IMR-90 (cell line): ENCODE results near the gene SMTNL1. TPM values are rescaled to one million over a fixed set of nuclear protein-coding genes. Genes with fewer than 3 reads are reported as not detected.

Experiments used
- ATAC-seq: fragments of 200-7000 bp; cut with Tn5 transposase; 2 replicates; pipeline ENCODE4 v1.9.1; 2020; ENCODE audit warnings: low read depth, mild to moderate bottlenecking, moderate library complexity
- BruUV-seq: library from RNA; stranded (reverse); fragments of 400-500 nt; replicated peaks from 2 replicates; lab custom pipeline; 2021; lab: Mats Ljungman, UMichigan
- CTCF ChIA-PET: fragments of 300-600 bp; formaldehyde crosslinking; extraction: SDS; loops from one replicate; lab custom pipeline; 2021; ENCODE audit warnings: antibody characterized with exemption; lab: Yijun Ruan, JAX
- POLR2A ChIA-PET: fragments of 300-600 bp; sonication (Branson Sonifier 250); formaldehyde crosslinking; loops from one replicate; lab custom pipeline; 2022; ENCODE audit warnings: antibody characterized with exemption; ENCODE audit not compliant: unreplicated experiment; lab: Charles Lee
- DNase-seq: peaks from one replicate; pipeline ENCODE4 v3.0.0; 2013
- H2AFZ ChIP-seq: replicated peaks from 2 replicates; pipeline ENCODE3; 2013; ENCODE audit warnings: low read length, mild to moderate bottlenecking; ENCODE audit not compliant: poor library complexity
- H2AK5ac ChIP-seq: 2 replicates; pipeline ENCODE4 v1.6.1; 2013; ENCODE audit warnings: low read depth, low read length, inconsistent platforms
- H2AK9ac ChIP-seq: replicated peaks from 2 replicates; pipeline ENCODE3; 2013; ENCODE audit warnings: mild to moderate bottlenecking, low read depth, low read length, moderate library complexity; ENCODE audit not compliant: poor library complexity
- H2BK120ac ChIP-seq: 2 replicates; pipeline ENCODE4 v1.6.1; 2013; ENCODE audit warnings: low read depth, low read length, inconsistent platforms
- H2BK15ac ChIP-seq: 3 replicates; pipeline ENCODE4 v1.6.1; 2013; ENCODE audit warnings: low read depth, low read length, inconsistent platforms
- H2BK20ac ChIP-seq: 2 replicates; pipeline ENCODE4 v1.6.1; 2013; ENCODE audit warnings: low read depth, mild to moderate bottlenecking, inconsistent platforms, low read length, moderate library complexity
- H2BK5ac ChIP-seq: 2 replicates; pipeline ENCODE4 v1.6.1; 2013; ENCODE audit warnings: mild to moderate bottlenecking, low read depth, low read length, inconsistent platforms; ENCODE audit not compliant: poor library complexity, severe bottlenecking
- H3K14ac ChIP-seq: replicated peaks from 2 replicates; pipeline ENCODE4 v1.6.1; 2013; ENCODE audit warnings: low read depth, low read length, inconsistent platforms
- H3K18ac ChIP-seq: 2 replicates; pipeline ENCODE4 v1.6.1; 2013; ENCODE audit warnings: low read depth, low read length, control low read depth
- H3K23ac ChIP-seq: 2 replicates; pipeline ENCODE4 v1.6.1; 2013; ENCODE audit warnings: low read depth, low read length, inconsistent platforms
- H3K27ac ChIP-seq: 2 replicates; pipeline ENCODE4 v1.5.1; 2013; ENCODE audit warnings: mild to moderate bottlenecking, control low read depth, low read length; ENCODE audit not compliant: insufficient read depth
- H3K27me3 ChIP-seq: 2 replicates; pipeline ENCODE4 v1.6.1; 2013; ENCODE audit warnings: low read length; ENCODE audit not compliant: control insufficient read depth, insufficient read depth
- H3K36me3 ChIP-seq: 2 replicates; pipeline ENCODE4 v1.6.1; 2013; ENCODE audit warnings: low read length, mixed read lengths; ENCODE audit not compliant: control insufficient read depth, insufficient read depth
- H3K4ac ChIP-seq: 2 replicates; pipeline ENCODE4 v1.6.1; 2013; ENCODE audit warnings: low read depth, low read length, inconsistent platforms
- H3K4me1 ChIP-seq: 2 replicates; pipeline ENCODE4 v1.6.1; 2013; ENCODE audit warnings: low read length, mixed read lengths; ENCODE audit not compliant: control insufficient read depth, insufficient read depth
- H3K4me2 ChIP-seq: 2 replicates; pipeline ENCODE4 v1.6.1; 2013; ENCODE audit warnings: low read depth, mild to moderate bottlenecking, control low read depth, low read length, moderate library complexity
- H3K4me3 ChIP-seq: 2 replicates; pipeline ENCODE4 v1.5.1; 2013; ENCODE audit warnings: low read depth, mild to moderate bottlenecking, control low read depth, low read length, moderate library complexity; ENCODE audit not compliant: insufficient read depth
- H3K56ac ChIP-seq: 2 replicates; pipeline ENCODE4 v1.6.1; 2013; ENCODE audit warnings: low read length, inconsistent platforms; ENCODE audit not compliant: insufficient read depth; ENCODE audit errors: extremely low read depth
- H3K79me1 ChIP-seq, 2 experiments: 2 replicates each; pipeline ENCODE4 v1.6.1; 2013; ENCODE audit warnings: low read length in 2 of 2, inconsistent platforms in 1 of 2, low read depth in 1 of 2
- H3K9ac ChIP-seq: 2 replicates; pipeline ENCODE4 v1.6.1; 2013; ENCODE audit warnings: low read depth, low read length, control low read depth
- H3K9me1 ChIP-seq: 2 replicates; pipeline ENCODE4 v1.6.1; 2013; ENCODE audit warnings: low read length, inconsistent platforms; ENCODE audit not compliant: insufficient read depth
- H3K9me3 ChIP-seq: 2 replicates; pipeline ENCODE4 v1.6.1; 2013; ENCODE audit warnings: low read length; ENCODE audit not compliant: control insufficient read depth, insufficient read depth
- H4K20me1 ChIP-seq: 2 replicates; pipeline ENCODE4 v1.6.1; 2013; ENCODE audit warnings: low read length, inconsistent platforms; ENCODE audit not compliant: insufficient read depth
- H4K5ac ChIP-seq: 2 replicates; pipeline ENCODE4 v1.6.1; 2013; ENCODE audit warnings: mild to moderate bottlenecking, low read depth, low read length, control low read depth
- H4K8ac ChIP-seq, 2 experiments: 2 replicates each; pipeline ENCODE4 v1.6.1; 2013; ENCODE audit warnings: low read depth in 2 of 2, low read length in 2 of 2, control low read depth in 1 of 2, inconsistent platforms in 1 of 2
- H4K91ac ChIP-seq: 2 replicates; pipeline ENCODE4 v1.6.1; 2013; ENCODE audit warnings: low read depth, low read length, inconsistent platforms; ENCODE audit not compliant: insufficient read depth
- MAFK ChIP-seq: IDR thresholded peaks from 2 replicates; pipeline ENCODE4 v1.6.1; 2012; ENCODE audit warnings: low read depth, low read length, improper control_type of control experiment
- POLR2A ChIP-seq: IDR thresholded peaks from 2 replicates; pipeline ENCODE4 v1.6.1; 2012; ENCODE audit warnings: mild to moderate bottlenecking, low read depth, low read length
- WGBS, 2 experiments: methylation state at CpG; one replicate each; pipeline versions ENCODE4 v1.1.5 to v1.1.7; 2013; ENCODE audit warnings: missing lambda C conversion rate in 2 of 2; ENCODE audit not compliant: insufficient read length in 1 of 2; ENCODE audit errors: extremely low coverage in 2 of 2; 5-methylcytosine and 5-hydroxymethylcytosine counted together
- dilution Hi-C: fragments of 300-500 bp; cut with HindIII; formaldehyde crosslinking; loops from one replicate; pipeline ENCODE4 v1.14.3; 2018; ENCODE audit warnings: low sequenced_read_pairs; ENCODE audit not compliant: unreplicated experiment
- in situ Hi-C: fragments of 300-500 bp; cut with MboI; formaldehyde crosslinking; loops from 3 replicates; pipeline ENCODE4 v1.14.3; 2019; ENCODE audit warnings: low sequenced_read_pairs, inconsistent platforms, mixed read lengths
- intact Hi-C: fragments of 100-400 bp; cut with micrococcal nuclease; formaldehyde crosslinking; loops from 2 replicates; pipeline ENCODE4 v1.10.0; 2022
- polyA plus RNA-seq, 3 experiments: library from polyadenylated mRNA; depleted of rRNA; stranded (reverse); fragments of >200 nt; gene quantifications; 2 replicates each; pipeline ENCODE4 v1.2.3, GENCODE V29; 2012; ENCODE audit warnings: low replicate concordance in 1 of 3
- total RNA-seq: library from RNA; depleted of rRNA; stranded (reverse); fragments of >200 nt; gene quantifications from 2 replicates; pipeline ENCODE4 v1.2.3, GENCODE V29; 2012

The SMTNL1 gene
- total and polyA plus RNA-seq, 2 of the 4 experiments (the other 2 are of a cell fraction) = not detected

DNA sequence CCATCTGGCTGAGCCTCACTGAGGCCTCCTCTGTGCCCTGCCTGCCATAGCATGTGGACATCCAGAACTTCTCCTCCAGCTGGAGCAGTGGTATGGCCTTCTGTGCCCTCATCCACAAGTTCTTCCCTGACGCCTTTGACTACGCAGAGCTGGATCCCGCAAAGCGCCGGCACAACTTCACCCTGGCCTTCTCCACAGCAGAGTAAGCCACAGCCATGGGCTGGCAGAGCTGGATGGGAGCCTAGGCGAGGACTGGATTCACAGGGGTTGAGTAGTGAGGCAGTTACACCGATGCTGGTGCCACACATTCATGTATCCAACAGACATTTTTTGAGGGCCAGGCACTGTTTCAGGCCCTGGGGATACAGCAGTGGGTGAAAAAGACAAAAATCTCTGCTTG, 9.1 kb downstream of the SMTNL1 start:
- Histone ChIP-seq H3K4me2 (no peak overlapping the region), H2BK120ac (no peak overlapping the region), H3K4me3 (no peak overlapping the region), H3K27me3 (peaks cover 11% of the 10 kb centered on the region), H2AK9ac (no peak overlapping the region), H4K91ac (no peak overlapping the region), H2AFZ (peak overlapping the region; percentile 32), H4K8ac (no peak overlapping the region), H2BK20ac (no peak overlapping the region), H2AK5ac (no peak overlapping the region), H3K4me1 (no peaks in the 10 kb centered on the region), H2BK5ac (no peak overlapping the region), H3K79me1 (no peaks in the 10 kb centered on the region), H3K9ac (no peak overlapping the region), H3K18ac (no peak overlapping the region), H3K23ac (no peak overlapping the region), H3K56ac (no peak overlapping the region), H4K5ac (no peak overlapping the region), H3K9me1 (no peaks in the 10 kb centered on the region), H3K9me3 (no peaks in the 10 kb centered on the region), H2BK15ac (no peak overlapping the region), H3K27ac (no peak overlapping the region), H3K36me3 (peaks cover 17% of the 10 kb centered on the region), H3K14ac (no peak overlapping the region), H3K4ac (no peak overlapping the region), H4K20me1 (no peaks in the 10 kb centered on the region)
- in situ Hi-C loops = no loop called here
- dilution Hi-C loops = no loop called here
- no CpG with 5 or more reads among the region's 7 CpGs for WGBS, 2 experiments
- intact Hi-C loops = no loop called here
- TF ChIP-seq MAFK (no peak), POLR2A (no peak)
- DNase-seq (no peak), ATAC-seq (no peak)
- ChIA-PET POLR2A (no interaction called here), CTCF (no interaction called here)
- BruUV-seq = no TSS peak
